Esophagus squamous epithelium (tissue), 5 donors: ENCODE results near the gene TXLNB. TPM values are rescaled to one million over a fixed set of nuclear protein-coding genes. Genes with fewer than 3 reads are reported as not detected.
A peak's percentile ranks its signal among the peaks of the same experiment; 100 is the strongest.

Experiments
- DNase-seq: peaks from one replicate; lab custom pipeline; 2025; lab: John Stamatoyannopoulos, UW
- H3K27ac ChIP-seq, 4 donors: fragments of 200-600 bp; sonication (generic); one replicate each; pipeline ENCODE4 v1.5.1; 2016 to 2019; ENCODE audit warnings: mild to moderate bottlenecking in 1 of 4
- H3K27me3 ChIP-seq, 4 donors: fragments of 200-600 bp; sonication (generic); 1 replicate in 3 of 4; 2 replicates in 1 of 4; pipeline versions ENCODE4 v1.5.1 to v1.6.0; 2017 to 2021; ENCODE audit warnings: antibody characterized with exemption in 1 of 4
- H3K36me3 ChIP-seq, 3 donors: fragments of 200-600 bp; sonication (generic); one replicate each; pipeline ENCODE4 v1.5.1; 2016 to 2019
- H3K4me1 ChIP-seq, 3 donors: fragments of 200-600 bp; sonication (generic); one replicate each; pipeline ENCODE4 v1.5.1; 2017 to 2019
- H3K4me3 ChIP-seq, 4 donors: fragments of 200-600 bp; sonication (generic); 1 replicate in 3 of 4; 2 replicates in 1 of 4; pipeline ENCODE4 v1.5.1; 2016 to 2019; ENCODE audit warnings: mild to moderate bottlenecking in 2 of 4, moderate library complexity in 1 of 4
- H3K9me3 ChIP-seq, 3 donors: fragments of 200-600 bp; sonication (generic); one replicate each; pipeline ENCODE4 v1.5.1; 2016 to 2019
- CTCF ChIP-seq, 6 experiments: fragments of 450-650 bp in 4 of 6; fragments of 200-600 bp in 2 of 6; sonication (generic) in 2 of 6; IDR thresholded peaks; one replicate each; pipeline ENCODE4 v1.5.1; 2016 to 2019; ENCODE audit warnings: antibody characterized with exemption in 6 of 6, mild to moderate bottlenecking in 4 of 6, moderate library complexity in 4 of 6
- POLR2A ChIP-seq, 4 donors: fragments of 450-650 bp; IDR thresholded peaks; one replicate each; pipeline ENCODE4 v1.6.1; 2017; ENCODE audit warnings: antibody characterized with exemption in 4 of 4, mild to moderate bottlenecking in 4 of 4, moderate library complexity in 3 of 4
- WGBS, 2 donors: methylation state at CpG; one replicate each; pipeline ENCODE4 v1.1.5; 2018; 5-methylcytosine and 5-hydroxymethylcytosine counted together
- intact Hi-C: fragments of 100-400 bp; cut with DNase I; formaldehyde crosslinking; loops from one replicate; pipeline ENCODE4 v1.15.0; 2022
- total RNA-seq, 4 donors: library from RNA; depleted of rRNA; stranded (reverse); fragments of >200 nt; gene quantifications; one replicate each; pipeline ENCODE4 v1.1.0, GENCODE V29; 2016
- donor health status: DM: yes; HTN: yes; CAD: no.

Gene TXLNB
- total RNA-seq, 4 donors from 2014 or later, result 0.04 to 1.1 (median 0.24) TPM

GRCh38 chr6:139324301-139324555 is 32.4 kb upstream of the TXLNB start:
- Histone ChIP-seq H3K36me3 (no peaks in the 10 kb centered on the region), H3K4me3 (no peak overlapping the region), H3K27ac (peak overlapping the region in 2 of 4 donors; percentile 60 to 65), H3K4me1 (peaks cover 0 to 15% (median 3%) of the 10 kb centered on the region in 3 donors), H3K27me3 (no peaks in the 10 kb centered on the region), H3K9me3 (no peaks in the 10 kb centered on the region)
- WGBS, 2 donors, result 0 to 13% methylated on average over 1 of the region's 1 CpG
- TF ChIP-seq POLR2A (IDR thresholded peaks at IDR 0.05) (no peak), CTCF (IDR thresholded peaks at IDR 0.05) (no peak)
- intact Hi-C loops, result no loop called here
- DNase-seq, result no peak

- Histone ChIP-seq H3K9me3 (no peaks in the 10 kb centered on the region), H3K27ac (peak overlapping the region in 3 of 4 donors; percentile 60 to 69 (median 65)), H3K36me3 (no peaks in the 10 kb centered on the region), H3K4me3 (peak overlapping the region in 3 of 4 donors; percentile 12 to 50 (median 23)), H3K27me3 (no peaks in the 10 kb centered on the region), H3K4me1 (peaks cover 0 to 15% (median 3%) of the 10 kb centered on the region in 3 donors)
- peak; percentile 18 for DNase-seq
- WGBS, 2 donors, result 49 to 61% methylated on average over 21 of the region's 21 CpGs
- peak in 1 of 4 donors; percentile 39 for TF ChIP-seq POLR2A (IDR thresholded peaks at IDR 0.05)
- TF ChIP-seq CTCF (IDR thresholded peaks at IDR 0.05), result no peak
- intact Hi-C loops, result no loop called here
Measured at GRCh38 chr6:139323511-139324300, 31.9 kb upstream of the TXLNB start.

GRCh38 chr6:139320081-139320480 is 28.3 kb upstream of the TXLNB start:
- WGBS, 2 donors, result 27 to 42% methylated on average over 2 of the region's 2 CpGs
- no peaks in the 10 kb centered on the region for H3K36me3 ChIP-seq
- H3K27ac ChIP-seq, result no peak overlapping the region
- no peak overlapping the region for H3K4me3 ChIP-seq
- intact Hi-C loops, result no loop called here
- no peak for DNase-seq
- TF ChIP-seq POLR2A (IDR thresholded peaks at IDR 0.05), result no peak
- no peak for TF ChIP-seq CTCF (IDR thresholded peaks at IDR 0.05)
- no peaks in the 10 kb centered on the region for H3K27me3 ChIP-seq
- H3K9me3 ChIP-seq, result no peaks in the 10 kb centered on the region
- peaks cover 0 to 10% (median under 1%) of the 10 kb centered on the region in 3 donors for H3K4me1 ChIP-seq

- H3K27ac ChIP-seq, result no peak overlapping the region
- no peaks in the 10 kb centered on the region for H3K9me3 ChIP-seq
- no peaks in the 10 kb centered on the region for H3K27me3 ChIP-seq
- intact Hi-C loops, result no loop called here
- DNase-seq, result no peak
- no peaks in the 10 kb centered on the region for H3K36me3 ChIP-seq
- WGBS, 2 donors, result 70 to 78% methylated on average over 2 of the region's 2 CpGs
- no peak overlapping the region for H3K4me3 ChIP-seq
- H3K4me1 ChIP-seq, result no peaks in the 10 kb centered on the region
- TF ChIP-seq POLR2A (IDR thresholded peaks at IDR 0.05) (no peak), CTCF (IDR thresholded peaks at IDR 0.05) (no peak)
Measured at GRCh38 chr6:139316622-139317317, 25.0 kb upstream of the TXLNB start.
